Pancreas (tissue), 10 donors: ENCODE results near the gene LMO1. TPM values are rescaled to one million over a fixed set of nuclear protein-coding genes. Genes with fewer than 3 reads are reported as not detected.

Experiments used
- ATAC-seq, 4 donors: fragments of 200-7000 bp; cut with Tn5 transposase; one replicate each; pipeline versions ENCODE4 v1.8.0 to v1.9.1; 2020; ENCODE audit warnings: mild to moderate bottlenecking in 4 of 4, moderate library complexity in 4 of 4
- DNase-seq, 6 donors: peaks; one replicate each; pipeline ENCODE4 v3.0.0-alpha.2; 2020
- FAIRE-seq: peaks from 2 replicates; lab custom pipeline; 2012; peaks lifted over from hg19 to GRCh38; lab: Jason Lieb, UNC
- H3K27ac ChIP-seq, 4 donors: fragments of 200-600 bp; sonication (generic); 1 replicate in 3 of 4; 2 replicates in 1 of 4; pipeline versions ENCODE4 v1.5.0 to v1.8.0; 2020
- H3K27me3 ChIP-seq, 4 donors: fragments of 200-600 bp; one replicate each; pipeline ENCODE4 v1.8.0; 2021
- H3K36me3 ChIP-seq, 3 donors: fragments of 200-600 bp; sonication (generic) in 1 of 3; one replicate each; pipeline versions ENCODE4 v1.5.0 to v1.8.0; 2020 to 2021
- H3K4me1 ChIP-seq, 3 donors: fragments of 200-600 bp; one replicate each; pipeline ENCODE4 v1.8.0; 2021
- H3K4me3 ChIP-seq, 4 donors: fragments of 200-600 bp; sonication (generic) in 2 of 4; one replicate each; pipeline versions ENCODE4 v1.5.0 to v1.8.0; 2020 to 2021
- H3K9me3 ChIP-seq, 4 donors: fragments of 200-600 bp; one replicate each; pipeline ENCODE4 v1.8.0; 2021
- CTCF ChIP-seq, 4 donors: fragments of 200-600 bp; sonication (generic) in 3 of 4; IDR thresholded peaks; one replicate each; pipeline versions ENCODE4 v1.5.0 to v1.8.0; 2021; ENCODE audit warnings: antibody characterized with exemption in 4 of 4
- WGBS, 2 donors: extraction: QIAGEN DNeasy Blood & Tissue Kit; methylation state at CpG; one replicate each; pipeline ENCODE4 v1.1.7; 2013; 5-methylcytosine and 5-hydroxymethylcytosine counted together
- intact Hi-C, 3 donors: fragments of 100-400 bp; cut with DNase I; formaldehyde crosslinking; loops; one replicate each; pipeline versions ENCODE4 v1.11.1 to v1.14.2; 2022
- polyA plus RNA-seq, 2 donors: library from polyadenylated mRNA; stranded (reverse); fragments of 200-250 nt; gene quantifications; one replicate each; pipeline ENCODE4 v1.2.3, GENCODE V29; 2013
- total RNA-seq, 6 donors: library from RNA; stranded (reverse); fragmentation: NEBNext Ultra II Directional in 4 of 6; extraction: Animal tissue kit (Norgen Biotek cat#: 25700) in 4 of 6; gene quantifications; one replicate each; pipeline versions ENCODE4 v1.2.1 to v1.2.4, GENCODE V29; 2021 to 2023
- donor health status: healthy with polysubstance abuse.
- donor health status: DM: no; HTN: no; CAD: no; lungs with moderate emphysema.
- donor health status: DM: no; HTN: no; CAD: no.
- donor health status: control.
- donor health status: control.
- donor health status: Bipolar disorder and iron deficiency.
- donor health status: DM: yes; HTN: yes; CAD: no.
- donor health status: DM: no; HTN: no; CAD: no.
- donor health status: DM: no; HTN: no; CAD: no.
- donor health status: DM: yes; HTN: yes; CAD: no.

The LMO1 gene
- total and polyA plus RNA-seq, 8 donors, result 0.14 to 6.8 (median 0.61) TPM

GRCh38 chr11:8209208-8209807 lies 54.4 kb downstream of the LMO1 start:
- Histone ChIP-seq H3K4me1 (peaks cover 0 to 6% (median 3%) of the 10 kb centered on the region in 3 donors), H3K9me3 (no peaks in the 10 kb centered on the region), H3K4me3 (no peak overlapping the region), H3K27ac (no peak overlapping the region), H3K36me3 (no peaks in the 10 kb centered on the region), H3K27me3 (peaks cover 0 to 17% (median 2%) of the 10 kb centered on the region in 4 donors)
- WGBS, 2 donors, result 31 to 48% methylated on average over 4 of the region's 4 CpGs
- DNase-seq (peak in 3 of 6 donors; percentile 38 to 76 (median 54)), ATAC-seq (peak in 3 of 4 donors; percentile 31 to 44 (median 33)), FAIRE-seq (no peak)
- TF ChIP-seq CTCF (IDR thresholded peaks at IDR 0.05), result peak in 3 of 4 donors; percentile 15 to 35 (median 28)
- intact Hi-C loops, result no loop called here

GRCh38 chr11:8207080-8208000 lies 56.3 kb downstream of the LMO1 start:
- H3K27ac ChIP-seq, result peak overlapping the region in 1 of 4 donors; percentile 23
- intact Hi-C loops, result no loop called here
- 42 to 56% methylated on average over 20 of the region's 20 CpGs for WGBS, 2 donors
- FAIRE-seq (no peak), DNase-seq (no peak), ATAC-seq (peak in 2 of 4 donors; percentile 5 to 9)
- no peaks in the 10 kb centered on the region for H3K9me3 ChIP-seq
- peaks cover 0 to 6% (median 3%) of the 10 kb centered on the region in 3 donors for H3K4me1 ChIP-seq
- no peaks in the 10 kb centered on the region for H3K36me3 ChIP-seq
- TF ChIP-seq CTCF (IDR thresholded peaks at IDR 0.05), result no peak
- peak overlapping the region in 1 of 4 donors; percentile 23 for H3K4me3 ChIP-seq
- peaks cover 0 to 17% (median 2%) of the 10 kb centered on the region in 4 donors for H3K27me3 ChIP-seq

GRCh38 chr11:8206251-8207079 lies 57.2 kb downstream of the LMO1 start:
- no peaks in the 10 kb centered on the region for H3K36me3 ChIP-seq
- FAIRE-seq (no peak), DNase-seq (peak in 5 of 6 donors; percentile 42 to 72 (median 49)), ATAC-seq (peak; percentile 77 to 95 (median 84))
- peak overlapping the region in 1 of 4 donors; percentile 39 for H3K27ac ChIP-seq
- TF ChIP-seq CTCF (IDR thresholded peaks at IDR 0.05), result no peak
- H3K4me1 ChIP-seq, result peaks cover 0 to 6% (median 3%) of the 10 kb centered on the region in 3 donors
- H3K27me3 ChIP-seq, result peaks cover 0 to 17% (median 2%) of the 10 kb centered on the region in 4 donors
- intact Hi-C loops, result no loop called here
- H3K4me3 ChIP-seq, result peak overlapping the region in 2 of 4 donors; percentile 2 to 23
- WGBS, 2 donors, result 13 to 19% methylated on average over 31 of the region's 31 CpGs
- H3K9me3 ChIP-seq, result no peaks in the 10 kb centered on the region

GRCh38 chr11:8205566-8205965 lies 58.1 kb downstream of the LMO1 start:
- Histone ChIP-seq H3K36me3 (no peaks in the 10 kb centered on the region), H3K27me3 (peaks cover 0 to 17% (median 2%) of the 10 kb centered on the region in 4 donors), H3K9me3 (no peaks in the 10 kb centered on the region), H3K4me3 (no peak overlapping the region), H3K4me1 (peaks cover 0 to 6% (median 3%) of the 10 kb centered on the region in 3 donors), H3K27ac (no peak overlapping the region)
- intact Hi-C loops, result no loop called here
- 91 to 93% methylated on average over 8 of the region's 8 CpGs for WGBS, 2 donors
- FAIRE-seq (no peak), DNase-seq (no peak), ATAC-seq (no peak)
- TF ChIP-seq CTCF (IDR thresholded peaks at IDR 0.05), result no peak
